ENCODE data around the gene MICU1. TPM values are rescaled to one million over a fixed set of nuclear protein-coding genes. Genes with fewer than 3 reads are reported as not detected.

The MICU1 gene
- total and polyA plus RNA-seq, 2 of the 13 experiments (the other 11 are each of a cell fraction or from before 2014, with no cell fraction given): 32.5 to 56.1 TPM

- TF ChIP-seq ZNF142 (CRISPR knock-in tag; IDR thresholded peaks at IDR 0.05) (0 out of 2 replicates have a peak, but pooled peaks have one; percentile 28), TCF7 (IDR thresholded peaks at IDR 0.05; ENCODE audit: low read depth) (no peak), KLF15 (CRISPR knock-in tag; IDR thresholded peaks at IDR 0.05; ENCODE audit: borderline replicate concordance) (no peak), SETDB1 (CRISPR knock-in tag; IDR thresholded peaks at IDR 0.05; ENCODE audit: borderline replicate concordance) (no peak), IRF2 (CRISPR knock-in tag; IDR thresholded peaks at IDR 0.05) (peak; percentile 43; the same call in 1 of the 2 replicates), SAP130 (CRISPR knock-in tag; IDR thresholded peaks at IDR 0.05; ENCODE audit: low read depth) (peak; percentile 63), THAP11 (CRISPR knock-in tag; IDR thresholded peaks at IDR 0.05) (0 out of 2 replicates have a peak, but pooled peaks have one; percentile 32), ARID3A (IDR thresholded peaks at IDR 0.05; ENCODE audit: low read depth, low read length) (no peak), TEF (CRISPR knock-in tag; IDR thresholded peaks at IDR 0.05) (no peak), HMG20A (CRISPR knock-in tag; IDR thresholded peaks at IDR 0.05; ENCODE audit: borderline replicate concordance) (no peak), PATZ1 (CRISPR knock-in tag; IDR thresholded peaks at IDR 0.05) (peak; percentile 94), ZNF543 (CRISPR knock-in tag; IDR thresholded peaks at IDR 0.05) (no peak), KLF13 (CRISPR knock-in tag; IDR thresholded peaks at IDR 0.05) (no peak), JARID2 (CRISPR knock-in tag; IDR thresholded peaks at IDR 0.05; ENCODE audit: insufficient replicate concordance) (no peak), TOPORS (CRISPR knock-in tag; IDR thresholded peaks at IDR 0.05) (no peak), ZUFSP (CRISPR knock-in tag; IDR thresholded peaks at IDR 0.05; ENCODE audit: borderline replicate concordance) (no peak), FOXO1 (CRISPR knock-in tag; IDR thresholded peaks at IDR 0.05) (no peak)
These were observed 294.1 kb downstream of the MICU1 start (continued) for GRCh38 chr10:72331575-72332422.

Data from HepG2 (cell line).